ENCODE measurements around the gene PTPRF. TPM values are rescaled to one million over a fixed set of nuclear protein-coding genes. Genes with fewer than 3 reads are reported as not detected.

The PTPRF gene
- total RNA-seq, 5 donors from 2014 or later (not counting 1 experiment from before 2014, with no cell fraction given) = 0.07 to 2.6 (median 1.9) TPM

- ChIA-PET CTCF (interaction anchor here in 1 of 2 donors (1.1 kb wide), 1 partner anchor 9 kb away, joined by 5 read pairs; no protein-coding TSS in a partner anchor), POLR2A (no interaction called here)
- 94% methylated on average over 4 of the region's 8 CpGs for WGBS (ENCODE audit: insufficient coverage)
- H3K27me3 ChIP-seq (replicated peaks in 1 of 2; ENCODE audit: control insufficient read depth in 2 of 2, extremely low read depth in 1 of 2, insufficient read depth in 2 of 2, low read length in 1 of 2) = peaks cover 0 to 44% of the 10 kb centered on the region in 2 experiments
- H3K27ac ChIP-seq (ENCODE audit: low read length) = no peak overlapping the region
- no peaks in the 10 kb centered on the region for H3K9me3 ChIP-seq
- Mint-ChIP-seq H3K27me3 (peaks cover 46 to 61% of the 10 kb centered on the region in 2 donors), H3K36me3 (no peaks in the 10 kb centered on the region), H3K27ac (no peak overlapping the region), H3K4me1 (no peaks in the 10 kb centered on the region), H3K9me3 (no peaks in the 10 kb centered on the region), H3K4me3 (no peak overlapping the region)
- ATAC-seq (replicated peaks in 1 of 4) = no peak
- no peak overlapping the region for H3K4me3 ChIP-seq (ENCODE audit: control insufficient read depth in 1 of 2, extremely low read depth in 1 of 2, low read length in 1 of 2)
- DNase-seq = no peak
- H3K4me1 ChIP-seq (ENCODE audit: control insufficient read depth in 1 of 2, extremely low read depth in 1 of 2, insufficient read depth in 2 of 2, low read length in 2 of 2) = no peaks in the 10 kb centered on the region
- H3K36me3 ChIP-seq (ENCODE audit: control insufficient read depth in 2 of 2, extremely low read depth in 1 of 2, insufficient read depth in 1 of 2, low read length in 1 of 2) = no peaks in the 10 kb centered on the region
Measured at GRCh38 chr1:43521078-43521477, 9.6 kb upstream of the PTPRF start.

- no peak overlapping the region for H3K4me3 Mint-ChIP-seq
- ATAC-seq (replicated peaks in 1 of 4) (no peak), DNase-seq (no peak)
- no peak overlapping the region for H3K27ac Mint-ChIP-seq
- POLR2A ChIA-PET = no interaction called here
- H3K27me3 Mint-ChIP-seq = peaks cover 46 to 61% of the 10 kb centered on the region in 2 donors
- no peaks in the 10 kb centered on the region for H3K4me1 Mint-ChIP-seq
- CTCF ChIA-PET = no interaction called here
- no peaks in the 10 kb centered on the region for H3K36me3 Mint-ChIP-seq
- Histone ChIP-seq H3K4me3 (ENCODE audit: control insufficient read depth in 1 of 2, extremely low read depth in 1 of 2, low read length in 1 of 2) (no peak overlapping the region), H3K9me3 (no peaks in the 10 kb centered on the region), H3K27ac (ENCODE audit: low read length) (no peak overlapping the region), H3K36me3 (ENCODE audit: control insufficient read depth in 2 of 2, extremely low read depth in 1 of 2, insufficient read depth in 1 of 2, low read length in 1 of 2) (no peaks in the 10 kb centered on the region), H3K27me3 (replicated peaks in 1 of 2; ENCODE audit: control insufficient read depth in 2 of 2, extremely low read depth in 1 of 2, insufficient read depth in 2 of 2, low read length in 1 of 2) (peaks cover 0 to 44% of the 10 kb centered on the region in 2 experiments), H3K4me1 (ENCODE audit: control insufficient read depth in 1 of 2, extremely low read depth in 1 of 2, insufficient read depth in 2 of 2, low read length in 2 of 2) (no peaks in the 10 kb centered on the region)
- no peaks in the 10 kb centered on the region for H3K9me3 Mint-ChIP-seq
- WGBS (ENCODE audit: insufficient coverage) = 90% methylated on average over 2 of the region's 8 CpGs
Measured at GRCh38 chr1:43521756-43522155, 8.9 kb upstream of the PTPRF start.

DNA sequence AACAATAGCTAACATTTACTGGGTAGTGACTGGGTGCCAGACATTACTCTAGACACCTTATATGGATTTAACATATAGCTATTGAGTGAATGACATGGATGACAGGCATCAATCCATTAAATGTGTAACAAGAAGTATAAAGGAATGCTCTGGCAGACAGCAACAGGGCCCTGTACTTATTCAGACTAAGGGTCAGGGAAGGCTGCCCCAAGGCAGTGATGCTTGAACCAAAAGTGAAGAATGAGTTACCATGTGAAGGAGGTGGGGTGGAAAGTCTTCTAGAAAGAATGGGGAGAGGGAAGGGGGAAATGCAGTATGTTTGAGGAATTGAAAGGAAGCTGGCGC is 8.3 kb upstream of the PTPRF start:
- ATAC-seq (replicated peaks in 1 of 4) = no peak
- H3K27ac Mint-ChIP-seq = no peak overlapping the region
- no peak overlapping the region for H3K4me3 ChIP-seq (ENCODE audit: control insufficient read depth in 1 of 2, extremely low read depth in 1 of 2, low read length in 1 of 2)
- CTCF ChIA-PET = no interaction called here
- no peaks in the 10 kb centered on the region for H3K9me3 Mint-ChIP-seq
- POLR2A ChIA-PET = no interaction called here
- H3K27me3 Mint-ChIP-seq = peaks cover 46 to 61% of the 10 kb centered on the region in 2 donors
- WGBS (ENCODE audit: insufficient coverage) = 90% methylated on average over 1 of the region's 1 CpG
- DNase-seq = no peak
- H3K27me3 ChIP-seq (replicated peaks in 1 of 2; ENCODE audit: control insufficient read depth in 2 of 2, extremely low read depth in 1 of 2, insufficient read depth in 2 of 2, low read length in 1 of 2) = peaks cover 0 to 43% of the 10 kb centered on the region in 2 experiments
- no peaks in the 10 kb centered on the region for H3K4me1 Mint-ChIP-seq
- no peak overlapping the region for H3K4me3 Mint-ChIP-seq
- no peaks in the 10 kb centered on the region for H3K9me3 ChIP-seq
- H3K36me3 ChIP-seq (ENCODE audit: control insufficient read depth in 2 of 2, extremely low read depth in 1 of 2, insufficient read depth in 1 of 2, low read length in 1 of 2) = no peaks in the 10 kb centered on the region
- H3K27ac ChIP-seq (ENCODE audit: low read length) = no peak overlapping the region
- no peaks in the 10 kb centered on the region for H3K4me1 ChIP-seq (ENCODE audit: control insufficient read depth in 1 of 2, extremely low read depth in 1 of 2, insufficient read depth in 2 of 2, low read length in 2 of 2)
- H3K36me3 Mint-ChIP-seq = no peaks in the 10 kb centered on the region

GRCh38 chr1:43522776-43523480 is 7.8 kb upstream of the PTPRF start:
- Histone ChIP-seq H3K27ac (ENCODE audit: low read length) (no peak overlapping the region), H3K4me3 (ENCODE audit: control insufficient read depth in 1 of 2, extremely low read depth in 1 of 2, low read length in 1 of 2) (no peak overlapping the region), H3K9me3 (no peaks in the 10 kb centered on the region), H3K36me3 (ENCODE audit: control insufficient read depth in 2 of 2, extremely low read depth in 1 of 2, insufficient read depth in 1 of 2, low read length in 1 of 2) (no peaks in the 10 kb centered on the region), H3K4me1 (ENCODE audit: control insufficient read depth in 1 of 2, extremely low read depth in 1 of 2, insufficient read depth in 2 of 2, low read length in 2 of 2) (no peaks in the 10 kb centered on the region), H3K27me3 (replicated peaks in 1 of 2; ENCODE audit: control insufficient read depth in 2 of 2, extremely low read depth in 1 of 2, insufficient read depth in 2 of 2, low read length in 1 of 2) (peaks cover 0 to 44% of the 10 kb centered on the region in 2 experiments)
- Mint-ChIP-seq H3K4me3 (no peak overlapping the region), H3K27ac (no peak overlapping the region), H3K36me3 (no peaks in the 10 kb centered on the region), H3K4me1 (no peaks in the 10 kb centered on the region), H3K9me3 (no peaks in the 10 kb centered on the region), H3K27me3 (peaks cover 46 to 65% of the 10 kb centered on the region in 2 donors)
- ATAC-seq (replicated peaks in 1 of 4) = no peak
- CTCF ChIA-PET = no interaction called here
- no peak for DNase-seq
- POLR2A ChIA-PET = no interaction called here
- WGBS (ENCODE audit: insufficient coverage) = 79% methylated on average over 13 of the region's 13 CpGs

GRCh38 chr1:43524804-43525203 is 5.9 kb upstream of the PTPRF start:
- peaks cover 2 to 6% of the 10 kb centered on the region in 2 experiments for H3K4me1 ChIP-seq (ENCODE audit: control insufficient read depth in 1 of 2, extremely low read depth in 1 of 2, insufficient read depth in 2 of 2, low read length in 2 of 2)
- H3K9me3 ChIP-seq = no peaks in the 10 kb centered on the region
- Mint-ChIP-seq H3K27ac (no peak overlapping the region), H3K36me3 (no peaks in the 10 kb centered on the region), H3K4me3 (no peak overlapping the region), H3K4me1 (peaks cover 6 to 8% (median 8%) of the 10 kb centered on the region in 3 donors), H3K9me3 (no peaks in the 10 kb centered on the region), H3K27me3 (peaks cover 50 to 58% of the 10 kb centered on the region in 2 donors)
- DNase-seq (no peak), ATAC-seq (replicated peaks in 1 of 4) (no peak)
- H3K27me3 ChIP-seq (replicated peaks in 1 of 2; ENCODE audit: control insufficient read depth in 2 of 2, extremely low read depth in 1 of 2, insufficient read depth in 2 of 2, low read length in 1 of 2) = peaks cover 0 to 53% of the 10 kb centered on the region in 2 experiments
- no peak overlapping the region for H3K27ac ChIP-seq (ENCODE audit: low read length)
- POLR2A ChIA-PET = no interaction called here
- WGBS (ENCODE audit: insufficient coverage) = 65% methylated on average over 7 of the region's 8 CpGs
- no peaks in the 10 kb centered on the region for H3K36me3 ChIP-seq (ENCODE audit: control insufficient read depth in 2 of 2, extremely low read depth in 1 of 2, insufficient read depth in 1 of 2, low read length in 1 of 2)
- CTCF ChIA-PET = no interaction called here
- no peak overlapping the region for H3K4me3 ChIP-seq (ENCODE audit: control insufficient read depth in 1 of 2, extremely low read depth in 1 of 2, low read length in 1 of 2)

GRCh38 chr1:43526002-43526401 is 4.7 kb upstream of the PTPRF start:
- CTCF ChIA-PET = interaction anchor here (0.7 to 1.7 kb wide), 3 partner anchors 409 to 422 kb away, joined by 3 to 4 read pairs (median 3); no protein-coding TSS in a partner anchor
- POLR2A ChIA-PET = no interaction called here
- Mint-ChIP-seq H3K9me3 (no peaks in the 10 kb centered on the region), H3K27ac (no peak overlapping the region), H3K36me3 (no peaks in the 10 kb centered on the region), H3K4me1 (peaks cover 15 to 16% (median 16%) of the 10 kb centered on the region in 3 donors), H3K4me3 (no peak overlapping the region), H3K27me3 (peaks cover 52 to 57% of the 10 kb centered on the region in 2 donors)
- DNase-seq = no peak
- Histone ChIP-seq H3K4me1 (ENCODE audit: control insufficient read depth in 1 of 2, extremely low read depth in 1 of 2, insufficient read depth in 2 of 2, low read length in 2 of 2) (peaks cover 2 to 9% of the 10 kb centered on the region in 2 experiments), H3K36me3 (ENCODE audit: control insufficient read depth in 2 of 2, extremely low read depth in 1 of 2, insufficient read depth in 1 of 2, low read length in 1 of 2) (no peaks in the 10 kb centered on the region), H3K27me3 (replicated peaks in 1 of 2; ENCODE audit: control insufficient read depth in 2 of 2, extremely low read depth in 1 of 2, insufficient read depth in 2 of 2, low read length in 1 of 2) (peaks cover 0 to 55% of the 10 kb centered on the region in 2 experiments), H3K9me3 (no peaks in the 10 kb centered on the region), H3K27ac (ENCODE audit: low read length) (no peak overlapping the region), H3K4me3 (ENCODE audit: control insufficient read depth in 1 of 2, extremely low read depth in 1 of 2, low read length in 1 of 2) (no peak overlapping the region)
- no peak for ATAC-seq (replicated peaks in 1 of 4)
- 92% methylated on average over 6 of the region's 10 CpGs for WGBS (ENCODE audit: insufficient coverage)

Measured in T-cell (primary cell).